DOHH2 (cell line): Measurements from ENCODE around the gene PPP1CC.

Source experiments
- CTCF ChIP-seq: fragments of 200-600 bp; sonication (generic); IDR thresholded peaks from one replicate; pipeline ENCODE4 v1.5.1; 2014; ENCODE audit warnings: antibody characterized with exemption, mild to moderate bottlenecking, low read depth, low read length; ENCODE audit not compliant: poor library complexity, severe bottlenecking
- EZH2phosphoT487 ChIP-seq: fragments of 200-600 bp; sonication (generic); IDR thresholded peaks from 2 replicates; pipeline ENCODE4 v1.6.1; 2017; ENCODE audit warnings: borderline replicate concordance, mild to moderate bottlenecking, antibody characterized with exemption, low read length, moderate library complexity, mixed read lengths

- TF ChIP-seq CTCF = no peak
- no peak for TF ChIP-seq EZH2phosphoT487
These were observed 8.8 kb downstream of the PPP1CC start for GRCh38 chr12:110733900-110734299.
